Stomach (tissue), 9 donors: ENCODE data around the gene DPP7. TPM values are rescaled to one million over a fixed set of nuclear protein-coding genes. Genes with fewer than 3 reads are reported as not detected.
A peak's percentile ranks its signal among the peaks of the same experiment; 100 is the strongest.

ENCODE experiments used
- DNase-seq, 2 donors: peaks; one replicate each; pipeline versions ENCODE4 v3.0.0 to v3.0.0-alpha.2; 2013 to 2019
- H3K27ac ChIP-seq, 5 donors: fragments of 200-600 bp in 4 of 5; sonication (generic) in 4 of 5; one replicate each; pipeline ENCODE4 v1.5.1; 2013 to 2019; ENCODE audit warnings: mild to moderate bottlenecking in 1 of 5, moderate library complexity in 1 of 5
- H3K27me3 ChIP-seq, 3 donors: fragments of 200-600 bp; sonication (generic); one replicate each; pipeline ENCODE4 v1.5.1; 2017 to 2019; ENCODE audit warnings: mixed run types in 1 of 3
- H3K36me3 ChIP-seq, 4 donors: fragments of 200-600 bp; sonication (generic); 1 replicate in 3 of 4; 2 replicates in 1 of 4; pipeline ENCODE4 v1.5.1; 2016 to 2019
- H3K4me1 ChIP-seq, 4 donors: fragments of 200-600 bp; sonication (generic); one replicate each; pipeline ENCODE4 v1.5.1; 2016 to 2019
- H3K4me3 ChIP-seq, 4 donors: fragments of 200-600 bp; sonication (generic) in 3 of 4; one replicate each; pipeline ENCODE4 v1.5.1; 2016 to 2019; ENCODE audit warnings: mild to moderate bottlenecking in 1 of 4
- H3K9me3 ChIP-seq, 4 donors: fragments of 200-600 bp; sonication (generic); one replicate each; pipeline ENCODE4 v1.5.1; 2016 to 2019
- EP300 ChIP-seq: sonication (generic); formaldehyde crosslinking; IDR thresholded peaks from one replicate; pipeline ENCODE4 v1.6.1; 2017; ENCODE audit warnings: antibody characterized with exemption
- POLR2A ChIP-seq, 4 donors: fragments of 450-650 bp; IDR thresholded peaks; one replicate each; pipeline ENCODE4 v1.6.1; 2016; ENCODE audit warnings: antibody characterized with exemption in 4 of 4, control low read depth in 2 of 4, mild to moderate bottlenecking in 1 of 4, moderate library complexity in 1 of 4
- POLR2AphosphoS5 ChIP-seq, 3 donors: sonication (generic); formaldehyde crosslinking; IDR thresholded peaks; one replicate each; pipeline ENCODE4 v1.6.1; 2016; ENCODE audit warnings: antibody characterized with exemption in 3 of 3
- WGBS, 5 donors: extraction: QIAGEN DNeasy Blood & Tissue Kit in 3 of 5; methylation state at CpG; one replicate each; pipeline versions ENCODE4 v1.1.5 to v1.1.7; 2013 to 2018; 5-methylcytosine and 5-hydroxymethylcytosine counted together
- intact Hi-C: fragments of 100-400 bp; cut with DNase I; formaldehyde crosslinking; loops from one replicate; pipeline ENCODE4 v1.15.1; 2023; ENCODE audit warnings: low total_unique reads
- polyA plus RNA-seq, 3 donors: library from polyadenylated mRNA; stranded (reverse); fragments of 200-250 nt; gene quantifications; one replicate each; pipeline ENCODE4 v1.2.3, GENCODE V29; 2013
- total RNA-seq, 5 donors: library from RNA; depleted of rRNA; stranded (reverse); fragments of >200 nt; gene quantifications; one replicate each; pipeline versions ENCODE4 v1.1.0 to v1.2.3, GENCODE V29; 2014 to 2016
- TF ChIP-seq, protein P1 (sequence below), 7 experiments: fragments of 450-650 bp in 4 of 7; fragments of 200-600 bp in 3 of 7; sonication (generic) in 3 of 7; IDR thresholded peaks; one replicate each; pipeline ENCODE4 v1.5.1; 2016 to 2019; ENCODE audit warnings: antibody characterized with exemption in 7 of 7, control low read depth in 2 of 7, mild to moderate bottlenecking in 1 of 7
- donor health status: healthy with polysubstance abuse.
- donor health status: Bipolar disorder and iron deficiency.
- donor health status: healthy.

The DPP7 gene
- total and polyA plus RNA-seq, 8 donors: 25.9 to 346 (median 199) TPM

DNA sequence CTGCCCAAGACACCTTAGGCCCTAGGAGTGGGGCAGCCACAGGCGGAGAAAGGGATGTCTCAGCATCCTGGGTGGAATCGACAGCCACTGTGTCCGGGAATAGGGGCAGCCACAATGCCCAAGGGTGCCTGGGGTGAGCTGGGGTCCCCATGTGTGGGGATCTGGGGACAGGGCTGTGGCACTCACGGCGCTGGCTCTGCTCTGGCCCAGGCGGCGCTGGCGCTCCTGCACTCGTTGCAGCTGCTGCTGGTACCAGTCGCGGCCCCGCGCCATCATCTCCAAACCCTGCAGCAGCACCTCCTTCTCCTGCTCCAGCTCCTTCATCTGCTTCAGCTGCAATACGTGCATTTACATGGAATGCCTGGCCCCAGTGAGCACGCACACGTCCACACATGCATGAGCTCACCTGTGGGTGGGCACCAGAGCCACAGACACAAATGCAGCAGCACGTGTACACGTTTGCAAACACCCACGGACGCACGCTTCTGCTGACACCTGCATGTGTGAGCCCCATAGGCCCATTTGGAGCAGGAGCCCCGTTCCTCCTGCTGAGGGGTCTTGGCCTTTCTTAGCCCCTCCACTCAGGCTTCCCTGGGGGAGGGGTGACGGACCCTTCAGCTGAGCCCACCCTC is 49.1 kb downstream of the DPP7 start:
- no peaks in the 10 kb centered on the region for H3K9me3 ChIP-seq
- intact Hi-C loops: no loop called here
- WGBS, 5 donors: 90 to 94% (median 93%) methylated on average over 15 to 23 of the region's 23 CpGs

DNA sequence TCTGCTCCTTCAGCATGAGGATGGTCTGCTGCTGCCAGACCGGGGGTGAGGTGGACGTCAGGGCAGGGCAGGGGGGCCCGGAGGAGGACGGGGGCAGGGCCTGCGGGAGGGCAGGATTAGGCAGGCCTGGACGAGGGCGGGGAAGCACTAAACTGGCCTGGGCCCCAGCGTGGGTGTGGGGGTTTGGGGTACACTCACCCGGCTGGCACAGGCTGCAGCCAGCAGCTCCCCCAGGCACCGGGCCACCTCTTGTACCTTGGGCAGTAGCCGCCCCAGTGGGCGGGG is 49.7 kb downstream of the DPP7 start:
- TF ChIP-seq EP300 (no peak), POLR2AphosphoS5 (IDR thresholded peaks at IDR 0.05) (no peak), POLR2A (IDR thresholded peaks at IDR 0.05) (no peak)
- TF ChIP-seq, protein P1, sequence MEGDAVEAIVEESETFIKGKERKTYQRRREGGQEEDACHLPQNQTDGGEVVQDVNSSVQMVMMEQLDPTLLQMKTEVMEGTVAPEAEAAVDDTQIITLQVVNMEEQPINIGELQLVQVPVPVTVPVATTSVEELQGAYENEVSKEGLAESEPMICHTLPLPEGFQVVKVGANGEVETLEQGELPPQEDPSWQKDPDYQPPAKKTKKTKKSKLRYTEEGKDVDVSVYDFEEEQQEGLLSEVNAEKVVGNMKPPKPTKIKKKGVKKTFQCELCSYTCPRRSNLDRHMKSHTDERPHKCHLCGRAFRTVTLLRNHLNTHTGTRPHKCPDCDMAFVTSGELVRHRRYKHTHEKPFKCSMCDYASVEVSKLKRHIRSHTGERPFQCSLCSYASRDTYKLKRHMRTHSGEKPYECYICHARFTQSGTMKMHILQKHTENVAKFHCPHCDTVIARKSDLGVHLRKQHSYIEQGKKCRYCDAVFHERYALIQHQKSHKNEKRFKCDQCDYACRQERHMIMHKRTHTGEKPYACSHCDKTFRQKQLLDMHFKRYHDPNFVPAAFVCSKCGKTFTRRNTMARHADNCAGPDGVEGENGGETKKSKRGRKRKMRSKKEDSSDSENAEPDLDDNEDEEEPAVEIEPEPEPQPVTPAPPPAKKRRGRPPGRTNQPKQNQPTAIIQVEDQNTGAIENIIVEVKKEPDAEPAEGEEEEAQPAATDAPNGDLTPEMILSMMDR (IDR thresholded peaks at IDR 0.05): no peak
- no peak overlapping the region for H3K4me3 ChIP-seq
- DNase-seq: no peak
- 82 to 90% (median 85%) methylated on average over 11 to 12 of the region's 12 CpGs for WGBS, 5 donors
- H3K27me3 ChIP-seq: peaks cover 0 to 28% (median 11%) of the 10 kb centered on the region in 3 donors
- H3K4me1 ChIP-seq: peaks cover 6 to 40% (median 27%) of the 10 kb centered on the region in 4 donors
- no peaks in the 10 kb centered on the region for H3K9me3 ChIP-seq
- no peak overlapping the region for H3K27ac ChIP-seq
- intact Hi-C loops: no loop called here
- no peaks in the 10 kb centered on the region for H3K36me3 ChIP-seq

More for the DNA sequence above, 49.1 kb downstream of the DPP7 start:
- Histone ChIP-seq H3K27me3 (peaks cover 0 to 32% (median 11%) of the 10 kb centered on the region in 3 donors), H3K27ac (no peak overlapping the region), H3K4me3 (no peak overlapping the region), H3K4me1 (peaks cover 12 to 47% (median 30%) of the 10 kb centered on the region in 4 donors), H3K36me3 (no peaks in the 10 kb centered on the region)
- TF ChIP-seq POLR2AphosphoS5 (IDR thresholded peaks at IDR 0.05) (no peak), POLR2A (IDR thresholded peaks at IDR 0.05) (no peak), EP300 (no peak)
- TF ChIP-seq, protein P1 (IDR thresholded peaks at IDR 0.05): no peak
- no peak for DNase-seq

DNA sequence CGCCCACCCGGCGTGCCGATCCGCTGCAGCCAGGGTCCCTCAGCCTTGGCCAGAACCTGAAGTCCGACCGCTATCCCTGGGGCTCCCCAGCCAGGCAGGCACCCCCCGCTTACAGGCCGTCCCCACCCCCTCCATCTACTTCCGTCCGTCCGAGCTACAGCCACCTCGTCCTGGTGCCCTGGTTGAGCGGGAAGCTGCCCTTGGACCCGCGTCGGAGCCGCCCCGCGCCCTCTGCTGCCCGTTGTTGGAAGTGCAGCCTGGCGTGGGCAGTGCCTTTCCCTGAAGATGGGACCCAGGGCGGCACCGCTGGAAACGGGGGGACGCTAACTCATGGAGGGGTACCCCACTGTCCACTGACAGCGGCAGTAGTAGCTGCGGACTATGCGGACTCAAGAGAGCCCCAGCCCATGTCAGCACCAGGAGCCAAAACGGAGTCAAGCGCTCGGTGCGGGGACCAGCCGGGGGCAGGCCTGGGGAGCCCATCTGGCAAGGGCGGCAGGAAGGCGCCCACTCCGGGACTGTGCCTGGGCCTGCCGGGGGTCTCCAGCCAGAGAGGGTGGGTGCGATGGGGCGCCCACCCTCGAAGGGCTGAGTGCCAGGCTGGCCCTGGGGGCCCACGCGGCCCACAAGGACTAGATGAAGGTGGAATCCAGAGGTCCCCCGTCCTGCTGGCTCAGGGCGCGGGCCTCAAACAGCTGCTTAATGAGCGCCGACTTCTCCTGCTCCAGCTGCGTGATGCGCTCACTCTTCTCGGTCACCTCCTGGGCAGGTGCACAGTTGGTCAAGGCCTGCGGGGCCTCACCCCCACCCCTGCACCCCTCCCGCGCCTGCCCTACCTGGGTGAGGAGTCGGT is 50.3 kb downstream of the DPP7 start:
- Histone ChIP-seq H3K27ac (no peak overlapping the region), H3K4me1 (peaks cover under 1 to 35% (median 21%) of the 10 kb centered on the region in 4 donors)

More for the DNA sequence above, 50.3 kb downstream of the DPP7 start:
- TF ChIP-seq POLR2AphosphoS5 (IDR thresholded peaks at IDR 0.05) (peak in 1 of 3 donors; percentile 66), EP300 (no peak), POLR2A (IDR thresholded peaks at IDR 0.05) (no peak)
- TF ChIP-seq, protein P1 (IDR thresholded peaks at IDR 0.05): peak in 6 of 7 experiments; percentile 86 to 100 (median 98)
- Histone ChIP-seq H3K4me3 (no peak overlapping the region), H3K27me3 (peaks cover 0 to 22% (median 5%) of the 10 kb centered on the region in 3 donors), H3K36me3 (no peaks in the 10 kb centered on the region), H3K9me3 (no peaks in the 10 kb centered on the region)
- intact Hi-C loops: no loop called here
- peak; percentile 77 to 85 for DNase-seq
- WGBS, 5 donors: 47 to 55% (median 52%) methylated on average over 44 to 55 of the region's 55 CpGs
